ENCODE data around the gene MAPK4.

- TF ChIP-seq CTCF (IDR thresholded peaks at IDR 0.05) (no peak), POLR2AphosphoS5 (IDR thresholded peaks at IDR 0.05; ENCODE audit: insufficient read depth in 1 of 2, low read depth in 1 of 2) (no peak)
Observed at GRCh38 chr18:50682852-50683251, 123.0 kb downstream of the MAPK4 start.
